GM23248 (cell line): Measurements from ENCODE around the gene AMFR. TPM values are rescaled to one million over a fixed set of nuclear protein-coding genes. Genes with fewer than 3 reads are reported as not detected.

ENCODE experiments used
- DNase-seq: peaks from one replicate; pipeline ENCODE4 v3.0.0-alpha.2; 2015
- H2AFZ ChIP-seq: fragments of 200-600 bp; sonication (generic); 2 replicates; pipeline ENCODE4 v1.6.1; 2016; ENCODE audit warnings: antibody characterized with exemption
- H3F3A ChIP-seq: fragments of 200-600 bp; sonication (generic); 2 replicates; pipeline ENCODE4 v1.6.1; 2016; ENCODE audit warnings: mild to moderate bottlenecking, antibody characterized with exemption, mixed run types; ENCODE audit not compliant: insufficient read depth
- H3K27ac ChIP-seq: fragments of 200-600 bp; sonication (generic); 2 replicates; pipeline ENCODE4 v1.5.1; 2016; ENCODE audit warnings: mild to moderate bottlenecking
- H3K27me3 ChIP-seq: fragments of 200-600 bp; sonication (generic); replicated peaks from 2 replicates; pipeline ENCODE4 v1.6.1; 2016; ENCODE audit warnings: mild to moderate bottlenecking; ENCODE audit not compliant: insufficient read depth
- H3K36me3 ChIP-seq: fragments of 200-600 bp; sonication (generic); 2 replicates; pipeline ENCODE4 v1.6.1; 2016; ENCODE audit warnings: low read depth, mild to moderate bottlenecking
- H3K4me1 ChIP-seq: fragments of 200-600 bp; sonication (generic); 2 replicates; pipeline ENCODE4 v1.6.1; 2016; ENCODE audit warnings: mild to moderate bottlenecking; ENCODE audit not compliant: insufficient read depth
- H3K4me2 ChIP-seq: fragments of 200-600 bp; sonication (generic); one replicate; pipeline ENCODE4 v1.6.1; 2016; ENCODE audit warnings: mild to moderate bottlenecking; ENCODE audit not compliant: unreplicated experiment
- H3K4me3 ChIP-seq: fragments of 200-600 bp; sonication (generic); 2 replicates; pipeline ENCODE4 v1.5.1; 2016; ENCODE audit warnings: mild to moderate bottlenecking
- H3K79me2 ChIP-seq: fragments of 200-600 bp; sonication (generic); 2 replicates; pipeline ENCODE4 v1.6.1; 2016; ENCODE audit warnings: mild to moderate bottlenecking; ENCODE audit not compliant: insufficient read depth
- H3K9ac ChIP-seq: fragments of 200-600 bp; sonication (generic); 2 replicates; pipeline ENCODE4 v1.6.1; 2016; ENCODE audit warnings: mild to moderate bottlenecking
- H3K9me2 ChIP-seq: fragments of 200-600 bp; sonication (generic); 2 replicates; pipeline ENCODE4 v1.6.1; 2016; ENCODE audit warnings: mixed run types, mild to moderate bottlenecking, moderate library complexity; ENCODE audit not compliant: insufficient read depth
- H3K9me3 ChIP-seq: fragments of 200-600 bp; sonication (generic); one replicate; pipeline ENCODE4 v1.6.1; 2017; ENCODE audit warnings: low read depth
- H4K20me1 ChIP-seq: fragments of 200-600 bp; sonication (generic); 2 replicates; pipeline ENCODE4 v1.6.0; 2016; ENCODE audit not compliant: insufficient read depth
- EZH2 ChIP-seq: fragments of 200-600 bp; sonication (generic); IDR thresholded peaks from 2 replicates; pipeline ENCODE4 v1.6.1; 2018; ENCODE audit warnings: antibody characterized with exemption, mild to moderate bottlenecking; ENCODE audit not compliant: insufficient read depth, poor library complexity, severe bottlenecking
- EZH2phosphoT487 ChIP-seq: fragments of 200-600 bp; sonication (generic); IDR thresholded peaks from 2 replicates; pipeline ENCODE4 v1.6.1; 2018; ENCODE audit warnings: antibody characterized with exemption, moderate library complexity, mild to moderate bottlenecking, low read depth; ENCODE audit not compliant: insufficient read depth
- WGBS, 2 experiments: methylation state at CpG; one replicate each; pipeline ENCODE4 v1.1.6; 2015 to 2017; ENCODE audit warnings: low lambda C conversion rate in 2 of 2, low coverage in 1 of 2; ENCODE audit errors: missing lambda C conversion rate in 2 of 2; 5-methylcytosine and 5-hydroxymethylcytosine counted together
- in situ Hi-C: fragments of 300-500 bp; cut with MboI; formaldehyde crosslinking; loops from 2 replicates; pipeline ENCODE4 v1.15.0; 2020
- polyA plus RNA-seq: library from polyadenylated mRNA; unstranded; fragments of >200 nt; fragmentation: Nextera tagmentation; extraction: Ambion mirVana; gene quantifications from 2 replicates; pipeline ENCODE4 v1.2.1, GENCODE V29; 2016
- total RNA-seq: library from RNA; depleted of rRNA; stranded (reverse); fragments of >200 nt; shearing (Covaris generic); gene quantifications from 2 replicates; pipeline ENCODE4 v1.2.3, GENCODE V29; 2014

The AMFR gene
- total and polyA plus RNA-seq, 2 experiments from 2014 or later: 26.6 to 205 TPM

DNA sequence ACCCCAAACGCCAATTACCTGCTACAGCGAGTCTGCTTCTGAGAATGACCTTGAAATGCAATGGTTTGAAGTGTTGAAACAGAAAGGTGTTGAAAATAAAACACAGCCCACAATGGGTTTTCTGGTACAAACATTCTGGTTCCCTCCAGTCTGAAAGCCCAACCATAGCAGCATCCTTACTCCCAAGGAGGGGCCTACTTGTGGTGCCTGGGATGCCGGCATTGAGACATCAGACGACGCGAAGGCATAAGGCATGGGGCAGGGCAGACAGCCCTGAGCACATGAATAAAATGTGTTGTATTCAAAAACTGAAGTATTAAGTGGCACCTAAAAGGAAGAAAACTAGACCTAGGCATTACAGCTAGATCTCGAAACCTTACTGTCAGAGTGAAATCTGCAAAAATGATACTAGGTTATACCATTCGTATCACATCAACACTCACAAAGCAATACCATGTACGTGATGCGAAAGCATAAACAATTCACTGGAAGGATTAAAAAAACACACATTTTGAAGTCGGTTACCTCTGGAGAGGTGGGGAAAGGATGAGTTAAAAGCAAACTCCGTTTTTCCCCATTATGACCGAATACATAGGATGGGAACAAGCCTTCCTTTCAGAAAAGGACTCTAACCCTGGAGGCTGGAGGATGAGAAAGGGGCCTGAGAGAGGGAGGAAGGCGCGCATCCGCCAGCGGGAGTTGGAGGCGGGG, 25.1 kb upstream of the AMFR start:
- Histone ChIP-seq H3K9ac (peak overlapping the region; percentile 92), H3K27ac (peak overlapping the region; percentile 89), H4K20me1 (peaks cover 5% of the 10 kb centered on the region; the same call in 1 of the 2 replicates), H3K4me1 (peaks cover 28% of the 10 kb centered on the region), H3K9me2 (no peaks in the 10 kb centered on the region), H3K27me3 (no peaks in the 10 kb centered on the region), H3K9me3 (no peaks in the 10 kb centered on the region), H2AFZ (peak overlapping the region; percentile 91), H3F3A (peaks cover 12% of the 10 kb centered on the region; the same call in 1 of the 2 replicates), H3K36me3 (peaks cover 34% of the 10 kb centered on the region), H3K4me2 (peak overlapping the region; percentile 95), H3K4me3 (peak overlapping the region; percentile 92), H3K79me2 (peaks cover 93% of the 10 kb centered on the region)
- DNase-seq: peak; percentile 60
- TF ChIP-seq EZH2phosphoT487: no peak
- TF ChIP-seq EZH2: no peak
- in situ Hi-C loops: no loop called here
- WGBS, 2 experiments: 4 to 5% methylated on average over 18 of the region's 18 CpGs

DNA sequence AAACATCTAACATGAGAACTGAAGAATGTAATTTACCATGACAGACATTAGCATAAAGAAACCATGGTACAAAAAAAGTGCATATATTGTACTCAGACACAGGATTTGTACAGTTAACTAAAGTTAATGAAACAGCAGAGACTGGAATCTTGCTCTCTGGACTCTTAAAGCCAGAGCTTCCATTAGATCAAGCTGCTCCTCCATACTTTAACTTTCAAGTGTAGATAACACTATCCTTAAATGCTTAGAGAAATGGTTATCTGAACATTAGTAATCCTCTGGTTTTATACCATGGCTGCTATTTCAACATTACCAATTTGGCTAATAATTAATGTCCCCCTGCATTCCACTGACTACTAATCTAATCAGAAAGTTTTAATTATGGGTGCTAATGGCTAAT, 22.7 kb upstream of the AMFR start:
- no peak for DNase-seq
- H3K27ac ChIP-seq: no peak overlapping the region
- H3K4me1 ChIP-seq: peaks cover 26% of the 10 kb centered on the region
- H2AFZ ChIP-seq: no peak overlapping the region
- TF ChIP-seq EZH2 (no peak), EZH2phosphoT487 (no peak)
- H3F3A ChIP-seq: peaks cover 12% of the 10 kb centered on the region; the same call in 1 of the 2 replicates
- H3K9ac ChIP-seq: no peak overlapping the region
- no peaks in the 10 kb centered on the region for H3K9me3 ChIP-seq
- no peaks in the 10 kb centered on the region for H3K27me3 ChIP-seq
- peaks cover 35% of the 10 kb centered on the region for H3K36me3 ChIP-seq
- no peaks in the 10 kb centered on the region for H3K9me2 ChIP-seq
- H4K20me1 ChIP-seq: peaks cover 5% of the 10 kb centered on the region; the same call in 1 of the 2 replicates
- H3K4me2 ChIP-seq: no peak overlapping the region
- H3K79me2 ChIP-seq: peaks cover 93% of the 10 kb centered on the region
- in situ Hi-C loops: loop anchor here (10.0 kb wide), 1 partner anchor 57 kb away; no protein-coding TSS in a partner anchor
- H3K4me3 ChIP-seq: no peak overlapping the region

DNA sequence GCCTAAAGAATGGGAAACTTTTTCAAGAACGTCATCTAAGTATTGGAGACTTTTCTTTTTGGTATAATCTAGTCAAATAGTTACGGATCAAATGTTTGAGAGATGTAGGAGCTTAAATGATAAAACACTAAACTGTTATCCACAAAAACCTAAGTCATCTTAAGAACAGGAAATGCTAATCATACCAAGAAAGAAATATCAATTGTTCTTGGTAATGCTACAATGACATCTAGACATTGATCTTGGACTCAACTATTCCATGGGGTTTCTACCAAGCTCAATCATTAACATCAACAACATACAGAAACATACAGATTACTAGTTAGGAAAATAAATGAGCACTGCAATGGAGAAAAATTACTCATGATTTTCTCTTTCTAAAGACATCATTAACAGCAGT, 21.9 kb upstream of the AMFR start:
- Histone ChIP-seq H3K36me3 (peaks cover 40% of the 10 kb centered on the region), H3K9ac (no peak overlapping the region), H3K9me3 (no peaks in the 10 kb centered on the region), H3K4me2 (no peak overlapping the region), H3K79me2 (peaks cover 93% of the 10 kb centered on the region), H4K20me1 (peaks cover 5% of the 10 kb centered on the region; the same call in 1 of the 2 replicates), H3K27ac (no peak overlapping the region), H3K4me1 (peaks cover 19% of the 10 kb centered on the region), H3K4me3 (no peak overlapping the region), H3K9me2 (no peaks in the 10 kb centered on the region), H3K27me3 (no peaks in the 10 kb centered on the region), H2AFZ (no peak overlapping the region), H3F3A (peaks cover 7% of the 10 kb centered on the region; the same call in 1 of the 2 replicates)
- WGBS, 2 experiments: 72 to 74% methylated on average over 2 of the region's 2 CpGs
- TF ChIP-seq EZH2phosphoT487 (no peak), EZH2 (no peak)
- in situ Hi-C loops: loop anchor here (10.0 kb wide), 1 partner anchor 58 kb away; no protein-coding TSS in a partner anchor
- DNase-seq: no peak

DNA sequence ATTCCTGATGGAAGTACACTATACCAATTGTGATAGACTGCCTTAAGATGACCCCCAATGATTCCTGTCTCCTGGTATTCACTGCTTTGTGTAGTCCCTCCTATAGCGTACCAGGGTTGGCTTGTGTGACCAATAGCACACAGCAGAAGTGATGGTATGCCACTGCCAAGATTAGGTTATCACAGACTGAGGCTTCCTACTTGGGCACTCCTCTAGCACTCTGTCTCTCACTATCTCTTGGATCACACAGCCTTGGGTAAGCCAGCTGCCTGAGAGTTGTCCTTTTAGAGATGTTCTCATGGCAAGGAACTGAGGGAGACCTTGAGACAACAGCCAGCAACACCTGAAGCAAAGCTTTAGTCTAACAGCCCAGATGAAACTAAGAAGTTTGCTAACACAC, 12.7 kb upstream of the AMFR start:
- Histone ChIP-seq H3K9ac (no peak overlapping the region), H3K4me1 (no peaks in the 10 kb centered on the region), H3K9me3 (no peaks in the 10 kb centered on the region), H3K36me3 (peaks cover 56% of the 10 kb centered on the region), H3K4me3 (no peak overlapping the region), H3F3A (peaks cover 4% of the 10 kb centered on the region; the same call in 1 of the 2 replicates), H3K27ac (no peak overlapping the region), H3K9me2 (no peaks in the 10 kb centered on the region), H3K79me2 (peaks cover 80% of the 10 kb centered on the region), H4K20me1 (no peaks in the 10 kb centered on the region), H2AFZ (no peak overlapping the region), H3K27me3 (no peaks in the 10 kb centered on the region), H3K4me2 (no peak overlapping the region)
- 100% methylated on average over 1 of the region's 1 CpG for WGBS, 2 experiments
- TF ChIP-seq EZH2: no peak
- no peak for TF ChIP-seq EZH2phosphoT487
- in situ Hi-C loops: no loop called here
- DNase-seq: no peak

DNA sequence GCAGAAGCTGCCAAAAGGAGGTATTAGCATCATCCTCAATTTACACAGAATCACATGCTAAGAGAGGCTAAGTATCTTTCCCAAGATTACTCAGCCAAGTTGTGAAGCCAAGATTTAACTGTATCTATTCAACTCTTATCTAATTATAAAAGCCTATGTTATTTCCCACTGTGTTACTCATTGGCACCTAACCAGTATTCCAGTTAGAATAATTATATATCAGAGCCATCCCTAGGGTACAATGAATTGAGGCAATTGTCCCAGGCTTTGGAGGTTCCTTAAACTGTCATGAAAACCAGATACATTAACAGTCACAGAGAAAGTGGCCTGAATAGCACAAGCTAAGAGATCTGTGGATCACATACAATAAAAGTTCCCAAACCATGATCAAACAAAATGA, 10.9 kb upstream of the AMFR start:
- H3K79me2 ChIP-seq: peaks cover 64% of the 10 kb centered on the region
- H3F3A ChIP-seq: peaks cover 4% of the 10 kb centered on the region; the same call in 1 of the 2 replicates
- no peaks in the 10 kb centered on the region for H3K9me2 ChIP-seq
- H3K9ac ChIP-seq: no peak overlapping the region
- no peaks in the 10 kb centered on the region for H3K4me1 ChIP-seq
- H3K9me3 ChIP-seq: no peaks in the 10 kb centered on the region
- no peaks in the 10 kb centered on the region for H3K27me3 ChIP-seq
- H3K4me3 ChIP-seq: no peak overlapping the region
- H3K36me3 ChIP-seq: peaks cover 68% of the 10 kb centered on the region
- no peak overlapping the region for H3K4me2 ChIP-seq
- no peaks in the 10 kb centered on the region for H4K20me1 ChIP-seq
- no peak for DNase-seq
- in situ Hi-C loops: no loop called here
- H2AFZ ChIP-seq: no peak overlapping the region
- H3K27ac ChIP-seq: no peak overlapping the region
- TF ChIP-seq EZH2phosphoT487 (no peak), EZH2 (no peak)
